Choroid plexus epithelial cell (primary cell): ENCODE results near the gene KPNB1.

ENCODE experiments used
- DNase-seq: peaks from one replicate; pipeline ENCODE4 v3.0.0-alpha.2; 2010; ENCODE audit warnings: low read depth
- H3K4me3 ChIP-seq: 2 replicates; pipeline ENCODE4 v1.5.1; 2011; ENCODE audit warnings: low read depth, mild to moderate bottlenecking, control low read depth, low read length, moderate library complexity
- TF ChIP-seq, protein P1 (sequence below): conservative IDR thresholded peaks from 2 replicates; pipeline ENCODE4 v1.5.1; 2011; ENCODE audit warnings: low read depth, mild to moderate bottlenecking, control low read depth, inconsistent platforms, low read length, moderate library complexity

Gene KPNB1

DNA sequence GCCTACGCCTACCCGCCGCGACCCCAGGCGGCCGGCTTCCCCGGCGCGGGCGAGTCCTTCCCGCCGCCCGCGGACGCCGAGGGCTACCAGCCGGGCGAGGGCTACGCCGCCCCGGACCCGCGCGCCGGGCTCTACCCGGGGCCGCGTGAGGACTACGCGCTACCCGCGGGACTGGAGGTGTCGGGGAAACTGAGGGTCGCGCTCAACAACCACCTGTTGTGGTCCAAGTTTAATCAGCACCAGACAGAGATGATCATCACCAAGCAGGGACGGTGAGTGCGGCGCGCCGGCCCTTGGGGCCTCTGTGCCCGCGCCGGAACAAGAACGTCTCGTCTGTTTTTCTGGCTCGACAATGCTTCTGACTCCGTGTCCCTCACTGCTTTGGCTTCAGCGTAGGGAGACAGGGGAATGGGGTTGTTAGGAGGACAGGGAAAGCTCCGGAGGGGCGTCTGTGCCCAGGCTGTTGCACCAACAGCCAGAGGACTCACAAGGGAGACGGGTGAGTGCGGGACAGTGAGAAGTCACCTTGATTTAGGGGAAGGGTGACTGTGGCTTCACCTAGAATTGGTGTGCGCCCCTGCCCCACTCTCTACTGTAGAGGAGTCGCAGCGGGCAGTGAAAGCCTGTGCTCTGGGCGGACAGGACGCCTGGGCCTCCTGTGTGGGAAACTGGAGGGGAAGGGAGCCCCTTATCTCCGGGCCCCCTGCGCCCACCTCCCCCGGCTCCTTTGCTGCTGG is 84.1 kb downstream of the KPNB1 start:
- no peak for DNase-seq
- TF ChIP-seq, protein P1, sequence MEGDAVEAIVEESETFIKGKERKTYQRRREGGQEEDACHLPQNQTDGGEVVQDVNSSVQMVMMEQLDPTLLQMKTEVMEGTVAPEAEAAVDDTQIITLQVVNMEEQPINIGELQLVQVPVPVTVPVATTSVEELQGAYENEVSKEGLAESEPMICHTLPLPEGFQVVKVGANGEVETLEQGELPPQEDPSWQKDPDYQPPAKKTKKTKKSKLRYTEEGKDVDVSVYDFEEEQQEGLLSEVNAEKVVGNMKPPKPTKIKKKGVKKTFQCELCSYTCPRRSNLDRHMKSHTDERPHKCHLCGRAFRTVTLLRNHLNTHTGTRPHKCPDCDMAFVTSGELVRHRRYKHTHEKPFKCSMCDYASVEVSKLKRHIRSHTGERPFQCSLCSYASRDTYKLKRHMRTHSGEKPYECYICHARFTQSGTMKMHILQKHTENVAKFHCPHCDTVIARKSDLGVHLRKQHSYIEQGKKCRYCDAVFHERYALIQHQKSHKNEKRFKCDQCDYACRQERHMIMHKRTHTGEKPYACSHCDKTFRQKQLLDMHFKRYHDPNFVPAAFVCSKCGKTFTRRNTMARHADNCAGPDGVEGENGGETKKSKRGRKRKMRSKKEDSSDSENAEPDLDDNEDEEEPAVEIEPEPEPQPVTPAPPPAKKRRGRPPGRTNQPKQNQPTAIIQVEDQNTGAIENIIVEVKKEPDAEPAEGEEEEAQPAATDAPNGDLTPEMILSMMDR: no peak
- H3K4me3 ChIP-seq: no peak overlapping the region

DNA sequence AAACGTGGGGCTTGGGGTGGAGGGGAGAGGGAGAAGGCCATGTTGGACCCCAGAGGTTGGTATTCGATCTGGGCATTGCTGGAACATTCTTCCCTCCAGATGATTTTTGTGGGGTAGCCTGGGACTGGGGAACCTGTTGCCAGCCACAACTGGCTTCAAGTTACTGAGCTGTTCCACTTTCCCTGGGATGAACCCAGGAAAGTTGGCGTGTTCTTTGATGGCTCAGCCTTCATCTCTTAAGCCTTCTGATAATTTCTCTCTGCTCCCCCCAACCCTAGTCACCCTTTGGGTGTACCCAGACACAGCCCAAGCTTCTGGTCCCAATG is 85.4 kb downstream of the KPNB1 start:
- no peak overlapping the region for H3K4me3 ChIP-seq
- TF ChIP-seq, protein P1: no peak
- DNase-seq: no peak
